Measurements from ENCODE around the gene ADK. TPM values are rescaled to one million over a fixed set of nuclear protein-coding genes. Genes with fewer than 3 reads are reported as not detected.

The ADK gene
- total RNA-seq, 1 experiment from 2014 or later: 26.5 TPM

GRCh38 chr10:74672430-74673165 lies 521.6 kb downstream of the ADK start:
- no peak overlapping the region for H3K4me3 ChIP-seq
- DNase-seq: no peak
- no peaks in the 10 kb centered on the region for H3K9me3 ChIP-seq
- no peaks in the 10 kb centered on the region; the same call in 1 of the 2 replicates for H3K36me3 ChIP-seq
- H3K27me3 ChIP-seq: no peaks in the 10 kb centered on the region

- Histone ChIP-seq H3K9me3 (no peaks in the 10 kb centered on the region), H3K4me3 (no peak overlapping the region), H3K27me3 (no peaks in the 10 kb centered on the region), H3K36me3 (no peaks in the 10 kb centered on the region; the same call in 1 of the 2 replicates)
- DNase-seq: no peak
Measured at GRCh38 chr10:74674927-74675326, 523.9 kb downstream of the ADK start.

DNA sequence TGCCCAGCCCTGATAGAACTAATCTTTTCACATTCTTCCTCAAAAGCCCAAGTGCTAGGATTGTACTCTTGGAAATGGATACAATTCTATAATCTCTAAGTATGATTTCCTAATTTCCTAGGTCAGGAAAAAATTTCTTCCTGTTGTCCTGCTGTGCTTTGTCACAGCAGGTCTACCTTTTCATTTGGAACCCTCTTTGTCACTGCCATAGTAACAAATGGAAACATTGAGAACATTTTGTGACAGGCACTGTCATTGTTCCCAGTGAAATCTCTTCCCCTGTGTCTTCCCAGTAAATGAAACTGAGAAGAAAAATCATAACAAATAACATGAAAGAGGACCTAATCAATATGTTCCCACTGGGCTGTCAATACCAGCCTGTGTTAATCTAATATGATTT lies 524.5 kb downstream of the ADK start:
- Histone ChIP-seq H3K9me3 (no peaks in the 10 kb centered on the region), H3K27me3 (no peaks in the 10 kb centered on the region), H3K4me3 (no peak overlapping the region), H3K36me3 (no peaks in the 10 kb centered on the region; the same call in 1 of the 2 replicates)
- no peak for DNase-seq

- no peak for DNase-seq
- Histone ChIP-seq H3K36me3 (no peaks in the 10 kb centered on the region; the same call in 1 of the 2 replicates), H3K4me3 (no peak overlapping the region), H3K9me3 (no peaks in the 10 kb centered on the region), H3K27me3 (no peaks in the 10 kb centered on the region)
Measured at GRCh38 chr10:74677951-74678350, 526.9 kb downstream of the ADK start.

- no peak for DNase-seq
- H3K36me3 ChIP-seq: no peaks in the 10 kb centered on the region
- no peaks in the 10 kb centered on the region for H3K27me3 ChIP-seq
Measured at GRCh38 chr10:74681917-74682627, 531.1 kb downstream of the ADK start.

DNA sequence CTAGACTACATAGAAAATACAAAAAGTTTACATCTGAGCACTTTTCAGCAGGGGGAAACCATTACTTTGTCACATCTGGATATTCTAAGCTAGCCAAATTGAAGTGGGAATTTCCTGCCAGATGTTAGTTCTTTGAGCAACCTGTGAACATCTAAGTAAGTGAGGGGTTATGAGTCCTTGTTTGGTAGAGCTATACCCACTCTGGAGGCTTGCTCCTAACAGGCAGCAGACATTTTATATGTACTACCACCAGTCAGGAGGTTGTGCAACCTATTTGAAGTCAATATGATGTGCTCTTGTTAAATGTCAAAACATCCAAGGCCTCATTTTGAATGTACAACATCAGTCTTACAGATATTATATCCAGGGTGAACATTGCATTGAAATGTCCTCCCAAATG lies 532.0 kb downstream of the ADK start:
- H3K4me3 ChIP-seq: no peak overlapping the region
- no peak for DNase-seq

More at GRCh38 chr10:74681917-74682627, 531.1 kb downstream of the ADK start:
- Histone ChIP-seq H3K9me3 (no peaks in the 10 kb centered on the region), H3K4me3 (no peak overlapping the region)

GRCh38 chr10:74683621-74684364 lies 532.8 kb downstream of the ADK start:
- Histone ChIP-seq H3K4me3 (no peak overlapping the region), H3K36me3 (no peaks in the 10 kb centered on the region), H3K27me3 (no peaks in the 10 kb centered on the region), H3K9me3 (no peaks in the 10 kb centered on the region)
- DNase-seq: no peak

More for the DNA sequence above, 532.0 kb downstream of the ADK start:
- H3K36me3 ChIP-seq: no peaks in the 10 kb centered on the region
- H3K9me3 ChIP-seq: no peaks in the 10 kb centered on the region
- no peaks in the 10 kb centered on the region for H3K27me3 ChIP-seq

DNA sequence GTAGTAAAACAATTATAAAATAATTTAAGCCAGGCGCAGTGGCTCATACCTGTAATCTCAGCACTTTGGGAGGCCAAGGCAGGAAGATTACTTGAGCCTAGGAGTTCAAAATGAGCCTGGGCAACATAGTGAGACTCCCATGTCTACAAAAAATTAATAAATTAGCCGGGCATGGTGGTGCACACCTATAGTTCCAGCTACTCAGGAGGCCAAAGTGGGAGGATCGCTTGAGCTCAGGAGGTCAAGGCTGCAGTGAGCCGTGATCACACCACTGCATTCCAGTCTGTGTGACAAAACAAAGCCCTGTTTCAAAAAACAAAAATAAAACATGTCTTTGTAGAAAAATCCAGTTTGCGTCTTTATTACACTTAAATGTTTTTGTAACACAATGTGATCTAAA lies 533.4 kb downstream of the ADK start:
- Histone ChIP-seq H3K36me3 (no peaks in the 10 kb centered on the region), H3K9me3 (no peaks in the 10 kb centered on the region), H3K4me3 (no peak overlapping the region), H3K27me3 (no peaks in the 10 kb centered on the region)
- DNase-seq: no peak

GRCh38 chr10:74685564-74685963 lies 534.5 kb downstream of the ADK start:
- no peaks in the 10 kb centered on the region for H3K9me3 ChIP-seq
- no peaks in the 10 kb centered on the region for H3K36me3 ChIP-seq
- DNase-seq: no peak
- no peak overlapping the region for H3K4me3 ChIP-seq
- H3K27me3 ChIP-seq: no peaks in the 10 kb centered on the region

DNA sequence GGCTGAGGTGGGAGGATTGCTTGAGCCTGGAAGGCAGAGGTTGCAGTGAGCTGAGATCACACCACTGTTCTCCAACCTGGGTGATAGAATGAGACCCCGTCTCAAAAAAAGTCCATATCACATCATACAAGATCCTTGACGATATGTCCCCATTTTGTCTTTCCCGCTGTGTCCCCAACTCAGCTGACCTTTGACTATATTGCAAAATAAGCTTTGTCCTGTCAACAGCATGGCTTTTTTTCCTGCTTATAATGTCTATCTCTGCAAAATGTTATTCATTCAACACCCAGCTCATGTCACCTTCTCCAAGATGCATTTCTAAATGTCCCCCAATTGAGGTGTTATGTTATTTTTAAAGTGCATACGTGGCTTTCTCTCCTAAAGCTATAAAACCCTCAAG lies 539.4 kb downstream of the ADK start:
- Histone ChIP-seq H3K9me3 (no peaks in the 10 kb centered on the region), H3K36me3 (no peaks in the 10 kb centered on the region), H3K4me3 (no peak overlapping the region), H3K27me3 (no peaks in the 10 kb centered on the region)
- no peak for DNase-seq

- Histone ChIP-seq H3K36me3 (no peaks in the 10 kb centered on the region), H3K9me3 (no peaks in the 10 kb centered on the region), H3K27me3 (no peaks in the 10 kb centered on the region), H3K4me3 (no peak overlapping the region)
- no peak for DNase-seq
Measured at GRCh38 chr10:74691164-74691563, 540.1 kb downstream of the ADK start.

DNA sequence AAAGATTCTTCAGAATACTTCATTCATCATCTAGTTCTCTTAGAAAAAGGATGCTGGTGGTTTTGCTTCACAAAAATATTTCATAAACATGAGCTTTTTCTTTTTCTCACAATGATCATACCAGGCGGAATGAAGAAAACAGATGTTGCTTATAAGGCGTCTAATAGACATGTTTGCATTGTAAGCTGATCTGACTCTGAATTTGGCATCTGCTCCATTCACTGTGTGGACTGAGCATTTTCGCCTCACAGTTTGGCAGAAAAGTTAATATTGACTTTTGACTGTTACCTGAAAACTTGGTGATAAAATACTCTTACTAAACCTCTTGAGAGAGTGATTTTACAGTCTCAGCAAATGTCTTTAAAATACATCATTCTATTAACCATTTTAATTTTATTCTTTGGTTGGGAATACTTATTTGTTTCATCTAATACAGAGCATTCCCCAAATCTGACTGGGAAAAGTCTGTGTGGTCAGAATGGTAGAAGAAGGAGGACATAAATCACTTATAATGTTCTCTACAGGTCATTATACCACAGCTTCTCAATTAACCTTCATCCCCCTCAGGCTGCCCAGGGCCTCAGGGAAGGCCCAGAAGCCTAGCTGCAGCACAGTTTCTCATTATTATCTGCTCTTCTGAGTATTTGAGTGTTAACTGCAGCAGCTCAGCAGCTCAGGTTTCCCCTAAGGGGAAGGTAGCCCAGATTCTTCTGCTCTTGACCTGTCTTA lies 553.8 kb downstream of the ADK start:
- Histone ChIP-seq H3K4me3 (no peak overlapping the region), H3K27me3 (no peaks in the 10 kb centered on the region), H3K36me3 (no peaks in the 10 kb centered on the region), H3K9me3 (no peaks in the 10 kb centered on the region)
- DNase-seq: no peak

GRCh38 chr10:74705358-74705980 lies 554.4 kb downstream of the ADK start:
- Histone ChIP-seq H3K4me3 (no peak overlapping the region), H3K27me3 (no peaks in the 10 kb centered on the region), H3K36me3 (no peaks in the 10 kb centered on the region), H3K9me3 (no peaks in the 10 kb centered on the region)
- DNase-seq: no peak

DNA sequence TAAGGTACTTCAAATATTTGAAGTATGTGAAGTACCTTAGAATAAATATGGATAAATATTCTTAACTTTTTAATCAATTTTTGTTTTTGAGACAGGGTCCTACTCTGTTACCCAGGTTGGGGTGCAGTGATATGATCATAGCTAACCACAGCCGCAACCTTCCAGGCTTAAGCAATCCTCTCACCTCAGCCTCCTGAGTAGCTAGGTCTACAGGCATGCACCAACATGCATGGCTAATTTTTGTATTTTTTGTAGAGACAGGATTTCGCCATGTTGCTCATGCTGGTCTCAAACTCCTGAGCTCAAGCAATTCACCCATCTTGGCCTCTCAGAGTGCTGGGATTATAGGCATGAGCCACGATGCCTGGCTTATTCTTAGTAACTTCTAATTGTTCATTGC lies 555.9 kb downstream of the ADK start:
- DNase-seq: no peak
- Histone ChIP-seq H3K9me3 (no peaks in the 10 kb centered on the region), H3K27me3 (no peaks in the 10 kb centered on the region)

GRCh38 chr10:74708246-74708645 lies 557.2 kb downstream of the ADK start:
- DNase-seq: no peak
- no peaks in the 10 kb centered on the region for H3K27me3 ChIP-seq
- H3K4me3 ChIP-seq: no peak overlapping the region
- no peaks in the 10 kb centered on the region for H3K9me3 ChIP-seq
- no peaks in the 10 kb centered on the region for H3K36me3 ChIP-seq

More for the DNA sequence above, 555.9 kb downstream of the ADK start:
- Histone ChIP-seq H3K36me3 (no peaks in the 10 kb centered on the region), H3K4me3 (no peak overlapping the region)

- no peaks in the 10 kb centered on the region for H3K36me3 ChIP-seq
- no peak for DNase-seq
- no peaks in the 10 kb centered on the region for H3K27me3 ChIP-seq
- H3K4me3 ChIP-seq: no peak overlapping the region
- H3K9me3 ChIP-seq: peaks cover 15% of the 10 kb centered on the region
Measured at GRCh38 chr10:74718208-74718607, 567.2 kb downstream of the ADK start.

Measured in MG63 (cell line).